GM12891 (cell line): ENCODE data around the gene SPINK5.

Experiments
- DNase-seq: peaks from one replicate; pipeline ENCODE4 v3.0.0; 2011; ENCODE audit warnings: low spot score; ENCODE audit not compliant: insufficient read length
- FAIRE-seq: peaks from 2 replicates; lab custom pipeline; 2011; peaks lifted over from hg19 to GRCh38; lab: Jason Lieb, UNC
- PAX5 ChIP-seq: IDR thresholded peaks from 2 replicates; pipeline ENCODE4 v1.6.1; 2011; ENCODE audit warnings: low read length, moderate library complexity, mild to moderate bottlenecking; ENCODE audit not compliant: insufficient read depth, severe bottlenecking
- POLR2A ChIP-seq: IDR thresholded peaks from 2 replicates; pipeline ENCODE4 v1.6.1; 2011; ENCODE audit warnings: low read depth, low read length, control low read depth
- POLR2AphosphoS5 ChIP-seq: IDR thresholded peaks from 2 replicates; pipeline ENCODE4 v1.6.1; 2011; ENCODE audit warnings: low read depth, low read length, control low read depth
- POU2F2 ChIP-seq: IDR thresholded peaks from 2 replicates; pipeline ENCODE4 v1.6.1; 2011; ENCODE audit warnings: low read depth, mild to moderate bottlenecking, control low read depth, low read length, moderate library complexity
- SPI1 ChIP-seq: IDR thresholded peaks from 2 replicates; pipeline ENCODE4 v1.6.1; 2011; ENCODE audit warnings: low read depth, low read length, control low read depth
- TAF1 ChIP-seq: IDR thresholded peaks from 2 replicates; pipeline ENCODE4 v1.6.1; 2011; ENCODE audit warnings: low read depth, low read length, control low read depth

SPINK5 gene

DNA sequence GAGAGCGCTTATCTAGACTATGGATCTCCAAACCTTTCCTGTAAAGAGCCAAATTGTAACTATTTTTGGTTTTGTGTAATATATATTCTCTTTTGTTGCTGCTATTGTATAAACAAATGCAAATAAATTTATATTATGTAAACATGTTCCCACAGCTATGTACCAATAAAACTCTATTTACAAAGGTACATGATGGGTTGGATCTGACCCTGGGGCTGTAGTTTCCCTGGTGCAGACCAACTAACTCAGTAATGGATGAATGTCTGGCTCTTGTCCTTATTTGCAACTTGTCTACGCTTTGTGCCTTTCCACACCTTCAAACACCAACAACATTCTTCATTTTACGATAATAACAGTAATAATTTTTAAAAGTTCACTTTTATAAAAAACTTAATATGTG, 77.1 kb downstream of the SPINK5 start:
- no peak for FAIRE-seq
- TF ChIP-seq POLR2AphosphoS5 (no peak), POU2F2 (no peak), TAF1 (no peak), POLR2A (no peak), PAX5 (no peak)
- no peak for DNase-seq

DNA sequence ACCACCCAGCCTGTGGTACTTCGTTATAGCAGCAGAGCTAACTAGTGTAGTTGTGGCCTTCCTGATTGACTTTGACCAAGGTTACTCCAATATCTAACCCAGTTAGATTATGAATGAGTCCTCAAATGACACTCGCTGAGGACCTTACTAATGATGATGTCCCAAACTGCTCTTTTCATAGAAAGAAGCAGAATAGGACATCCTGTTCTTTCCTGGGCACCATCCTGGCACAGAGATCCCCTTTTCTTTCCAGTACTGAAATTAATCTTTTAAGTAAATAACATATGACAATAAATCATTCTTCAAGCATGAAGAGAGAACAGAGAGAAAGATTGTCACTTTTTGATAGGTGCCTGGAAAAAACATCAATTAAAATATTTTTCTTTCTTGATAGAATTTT, 77.9 kb downstream of the SPINK5 start:
- FAIRE-seq: no peak
- DNase-seq: no peak
- TF ChIP-seq TAF1: no peak
- no peak for TF ChIP-seq PAX5
- no peak for TF ChIP-seq POLR2AphosphoS5
- TF ChIP-seq POLR2A: no peak
- TF ChIP-seq SPI1: no peak
- TF ChIP-seq POU2F2: no peak

DNA sequence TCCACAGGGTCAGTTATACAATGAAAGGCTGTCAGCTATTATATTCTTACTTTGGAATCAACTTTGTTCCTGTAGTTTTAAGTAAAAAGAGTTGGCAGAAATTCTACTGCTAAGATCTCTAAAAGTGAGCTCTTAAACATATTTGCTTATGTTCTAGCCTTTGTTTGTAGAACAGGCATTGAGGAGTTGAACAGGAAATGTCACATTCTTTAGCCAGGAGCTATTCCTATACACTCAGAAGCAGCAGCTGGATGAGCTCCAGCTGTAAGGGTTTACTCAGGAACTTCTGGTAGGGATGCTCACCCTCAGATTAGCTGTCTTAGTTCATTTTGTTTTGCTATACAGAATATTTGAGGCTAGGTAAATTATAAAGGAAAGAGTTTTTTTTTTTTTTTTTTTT, 82.1 kb downstream of the SPINK5 start:
- no peak for DNase-seq

DNA sequence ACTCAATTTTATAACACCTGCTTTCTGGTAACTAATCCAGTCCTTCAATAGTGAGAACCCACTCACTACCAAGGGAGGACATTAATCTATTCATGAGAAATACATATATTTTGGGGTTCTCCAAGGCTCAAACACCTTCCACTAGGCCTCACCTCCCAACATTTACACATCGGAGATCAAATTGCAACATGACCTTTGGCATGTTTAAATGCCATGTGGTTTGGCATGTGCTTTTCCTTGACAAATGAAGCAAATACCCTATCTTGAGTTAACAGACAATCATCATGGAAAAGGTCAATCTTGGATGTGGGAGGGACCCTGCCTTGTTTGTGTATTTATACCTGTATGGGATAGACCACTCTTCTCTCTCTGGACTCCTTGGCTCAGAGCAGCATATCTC, 82.7 kb downstream of the SPINK5 start:
- no peak for DNase-seq
- no peak for FAIRE-seq
- TF ChIP-seq PAX5 (no peak), TAF1 (no peak), POLR2AphosphoS5 (no peak), SPI1 (no peak), POLR2A (no peak)

More for the DNA sequence above, 82.1 kb downstream of the SPINK5 start:
- FAIRE-seq: no peak
- TF ChIP-seq POU2F2 (no peak), POLR2AphosphoS5 (no peak), SPI1 (no peak), TAF1 (no peak), POLR2A (no peak), PAX5 (no peak)

DNA sequence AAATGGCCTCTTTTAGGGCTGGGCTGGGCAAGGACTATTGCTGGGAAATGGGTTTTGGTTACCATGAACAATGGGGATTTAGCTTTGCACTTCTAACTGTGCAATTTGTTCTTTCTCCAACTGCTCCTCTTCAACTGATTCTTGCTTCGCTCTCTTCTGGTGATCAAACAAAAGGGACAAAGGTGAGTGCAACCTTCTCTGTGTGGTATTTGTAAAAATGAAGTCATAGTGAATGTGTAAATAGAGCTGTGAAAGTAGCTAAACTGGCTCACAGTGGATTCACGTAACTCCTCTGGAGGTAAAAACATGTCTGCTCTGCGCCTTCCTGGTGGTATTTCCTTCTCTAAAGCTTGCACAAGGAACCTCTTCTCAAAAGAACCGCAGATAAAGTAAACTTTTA, 83.6 kb downstream of the SPINK5 start:
- no peak for FAIRE-seq

DNA sequence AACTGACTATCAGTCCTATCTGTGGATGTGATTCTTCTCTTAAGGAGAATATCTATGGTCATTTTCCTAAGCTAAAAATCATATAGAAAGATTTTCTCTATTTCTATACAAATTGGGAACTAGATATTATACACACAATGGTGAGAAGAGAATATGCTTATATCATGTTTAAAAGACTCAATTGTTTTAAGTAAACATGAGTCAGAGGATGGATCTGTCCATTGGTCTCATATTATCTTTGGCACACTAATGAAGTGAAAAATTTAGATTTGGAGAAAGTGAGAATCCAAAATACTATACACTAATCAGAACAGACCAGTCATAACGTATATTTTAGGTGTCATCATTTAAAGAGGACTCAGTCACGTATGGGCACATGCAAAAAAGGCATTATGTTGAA, 88.1 kb downstream of the SPINK5 start:
- FAIRE-seq (no peak), DNase-seq (no peak)
- no peak for TF ChIP-seq PAX5
- no peak for TF ChIP-seq SPI1
- no peak for TF ChIP-seq POU2F2
- TF ChIP-seq POLR2A: no peak
- no peak for TF ChIP-seq POLR2AphosphoS5
- no peak for TF ChIP-seq TAF1

More for the DNA sequence above, 83.6 kb downstream of the SPINK5 start:
- no peak for DNase-seq
- TF ChIP-seq POLR2AphosphoS5 (no peak), POLR2A (no peak), TAF1 (no peak), SPI1 (no peak), PAX5 (no peak)

DNA sequence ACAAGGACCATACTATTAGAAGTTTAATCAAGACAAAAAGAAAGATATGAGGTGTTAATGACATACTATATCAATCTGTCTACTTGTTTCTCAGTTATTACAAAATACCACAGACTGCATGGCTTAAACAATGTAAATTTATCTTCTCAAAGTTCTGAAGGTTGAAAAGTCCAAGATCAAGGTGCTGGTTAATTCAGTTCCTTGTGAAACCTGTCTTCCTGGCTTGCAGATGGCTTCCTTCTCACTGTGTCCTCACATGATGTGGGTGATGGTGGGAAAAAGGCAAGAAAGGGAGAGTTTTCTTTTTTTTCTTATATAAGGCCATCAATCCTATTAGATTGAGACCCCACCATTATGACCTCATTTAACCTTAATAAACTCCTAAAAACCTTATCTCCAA, 89.0 kb downstream of the SPINK5 start:
- no peak for FAIRE-seq

DNA sequence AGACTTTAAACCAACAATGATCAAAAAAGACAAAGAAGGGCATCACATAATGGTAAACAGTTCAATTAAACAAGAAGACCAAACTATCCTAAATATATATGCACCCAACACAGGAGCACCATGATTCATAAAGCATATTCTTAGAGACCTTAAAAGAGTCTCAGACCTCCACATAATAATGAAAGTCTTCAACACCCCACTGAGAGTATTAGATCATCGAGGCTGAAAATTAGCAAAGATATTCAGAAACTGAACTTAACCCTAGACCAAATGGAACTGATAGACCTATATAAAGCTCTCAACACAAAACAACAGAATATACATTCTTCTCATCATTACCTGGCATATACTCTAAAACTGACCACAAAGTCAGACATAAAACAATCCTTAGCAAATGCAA, 92.8 kb downstream of the SPINK5 start:
- TF ChIP-seq POU2F2 (no peak), TAF1 (no peak), POLR2A (no peak), SPI1 (no peak), PAX5 (no peak), POLR2AphosphoS5 (no peak)
- DNase-seq (no peak), FAIRE-seq (no peak)

More for the DNA sequence above, 89.0 kb downstream of the SPINK5 start:
- no peak for DNase-seq
- TF ChIP-seq POU2F2: no peak

DNA sequence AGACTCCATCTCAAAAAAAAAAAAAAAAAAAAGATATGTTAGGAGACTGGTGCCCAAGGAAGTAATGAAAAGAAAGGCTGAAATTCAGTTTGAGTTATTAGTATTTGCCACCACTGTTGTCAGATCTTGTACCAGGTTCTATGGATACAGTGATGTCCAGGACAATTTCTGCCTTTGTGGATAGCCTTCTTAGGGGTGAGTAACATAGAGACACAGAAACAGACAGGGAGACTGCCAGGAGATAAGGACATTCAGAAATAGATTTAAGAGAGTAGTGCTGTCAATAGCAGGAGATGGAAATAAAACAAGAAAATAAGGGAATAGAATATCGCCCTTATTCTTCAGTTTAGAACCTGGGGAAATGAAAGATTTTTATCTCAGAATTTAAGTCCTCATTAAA, 98.3 kb downstream of the SPINK5 start:
- FAIRE-seq (no peak), DNase-seq (no peak)

DNA sequence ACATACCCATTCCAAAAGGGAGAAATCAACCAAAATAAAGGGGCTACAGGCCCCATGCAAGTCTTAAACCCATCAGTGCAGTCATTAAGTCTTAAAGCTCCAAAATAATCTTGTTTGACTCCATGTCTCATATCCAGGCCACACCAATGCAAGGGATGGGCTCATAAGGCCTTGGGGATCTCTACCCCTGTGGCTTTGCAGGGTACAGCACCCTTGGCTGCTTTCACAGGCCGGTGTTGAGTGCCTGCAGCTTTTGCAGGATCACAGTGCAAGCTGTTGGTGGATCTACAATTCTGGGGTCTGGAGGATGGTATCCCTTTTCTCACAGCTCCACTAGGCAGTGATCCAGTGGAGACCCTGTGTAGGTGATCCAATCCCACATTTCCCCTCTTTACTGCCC, 99.6 kb downstream of the SPINK5 start:
- DNase-seq (no peak), FAIRE-seq (no peak)
- TF ChIP-seq PAX5 (no peak), TAF1 (no peak), POU2F2 (no peak), POLR2AphosphoS5 (no peak), SPI1 (no peak), POLR2A (no peak)

More for the DNA sequence above, 98.3 kb downstream of the SPINK5 start:
- no peak for TF ChIP-seq POLR2AphosphoS5

DNA sequence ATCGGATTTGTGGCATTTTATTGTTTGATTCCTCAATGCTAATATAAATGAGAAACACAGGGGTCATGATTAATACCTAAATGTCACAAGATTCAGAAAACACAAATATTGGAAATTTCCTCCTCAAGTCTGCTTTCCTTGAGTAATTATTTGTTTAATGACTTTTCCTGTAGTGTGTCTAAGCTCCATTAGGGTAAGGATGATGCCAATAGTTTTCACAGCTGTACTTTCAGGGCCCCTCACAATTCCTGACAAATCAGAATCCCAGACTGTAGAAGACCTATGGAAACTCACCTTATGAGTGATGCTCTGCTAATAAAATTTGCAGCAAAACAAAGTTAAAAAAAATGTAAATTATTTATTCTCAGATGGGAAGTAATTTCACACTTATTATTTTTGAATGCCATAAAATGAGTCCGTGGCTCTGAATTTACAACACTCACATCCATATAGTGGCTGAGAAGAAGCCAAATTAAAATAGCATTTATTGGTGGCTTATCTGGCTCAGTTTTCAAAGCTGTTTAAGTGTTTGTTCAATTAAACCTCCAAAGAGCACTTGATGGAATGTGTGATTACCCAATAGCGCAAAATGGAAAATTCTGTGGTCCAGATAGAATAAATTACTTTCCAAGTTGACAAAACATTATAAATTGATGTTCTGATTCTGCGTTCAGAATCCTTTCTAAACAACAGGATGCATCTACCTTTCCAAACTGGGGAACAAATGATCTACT, 102.9 kb downstream of the SPINK5 start:
- FAIRE-seq (no peak), DNase-seq (no peak)
- TF ChIP-seq POLR2A: no peak

DNA sequence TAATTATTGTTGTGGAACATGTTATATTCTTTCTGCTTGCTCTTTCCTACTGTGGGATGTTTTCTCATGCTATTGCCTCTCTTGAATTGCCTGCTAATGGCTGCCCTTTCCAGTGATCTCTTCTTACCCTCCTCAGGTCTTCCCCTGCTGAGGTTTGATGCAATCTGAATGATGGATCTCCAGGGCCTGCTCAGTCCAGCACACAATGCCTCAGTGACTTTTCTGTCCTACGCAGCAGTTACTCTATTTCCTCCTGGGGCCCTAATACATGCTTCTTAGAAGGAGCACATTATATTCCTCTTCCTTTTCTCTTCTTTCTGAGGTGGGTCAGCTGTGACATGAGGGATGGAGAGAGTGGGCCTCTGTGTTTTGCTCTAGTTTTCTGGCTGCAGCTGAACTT, 104.5 kb downstream of the SPINK5 start, which contains the start of gene SPINK14:
Gene SPINK14, plus strand, starts transcription at position 301 of the 400 bp plus-strand sequence. CDS start 1,187 bp downstream, outside the sequence.
- no peak for TF ChIP-seq POLR2AphosphoS5
- no peak for TF ChIP-seq POLR2A
- TF ChIP-seq POU2F2: no peak
- no peak for TF ChIP-seq PAX5
- no peak for TF ChIP-seq SPI1
- no peak for TF ChIP-seq TAF1
- DNase-seq: no peak
- no peak for FAIRE-seq
